Fibroblast of skin of scalp (primary cell): ENCODE results near the gene WSCD2.

Experiments
- DNase-seq: peaks from one replicate; pipeline ENCODE4 v3.0.0-alpha.2; 2013

Gene WSCD2

GRCh38 chr12:108128221-108129016 is 669 bp upstream of the WSCD2 start:
- DNase-seq, result no peak

GRCh38 chr12:108131035-108131434 is 1.9 kb downstream of the WSCD2 start:
- no peak for DNase-seq

- DNase-seq, result no peak
Observed at GRCh38 chr12:108131657-108132126, 2.6 kb downstream of the WSCD2 start.

GRCh38 chr12:108133482-108133881 is 4.4 kb downstream of the WSCD2 start:
- DNase-seq, result no peak

- DNase-seq, result no peak
Observed at GRCh38 chr12:108134744-108135143, 5.7 kb downstream of the WSCD2 start.

- DNase-seq, result no peak
Observed at GRCh38 chr12:108135627-108136026, 6.5 kb downstream of the WSCD2 start.

- no peak for DNase-seq
Observed at GRCh38 chr12:108136697-108137096, 7.6 kb downstream of the WSCD2 start.

- no peak for DNase-seq
Observed at GRCh38 chr12:108139454-108139853, 10.4 kb downstream of the WSCD2 start.

- DNase-seq, result no peak
Observed at GRCh38 chr12:108140501-108140900, 11.4 kb downstream of the WSCD2 start.

- DNase-seq, result no peak
Observed at GRCh38 chr12:108141600-108142130, 12.6 kb downstream of the WSCD2 start.

- DNase-seq, result no peak
Observed at GRCh38 chr12:108143144-108143543, 14.1 kb downstream of the WSCD2 start.

- DNase-seq, result no peak
Observed at GRCh38 chr12:108144080-108144479, 15.0 kb downstream of the WSCD2 start.

GRCh38 chr12:108145011-108145410 is 15.9 kb downstream of the WSCD2 start:
- no peak for DNase-seq

GRCh38 chr12:108146035-108146893 is 17.2 kb downstream of the WSCD2 start:
- DNase-seq, result no peak

GRCh38 chr12:108147279-108147678 is 18.2 kb downstream of the WSCD2 start:
- DNase-seq, result no peak

- no peak for DNase-seq
Observed at GRCh38 chr12:108148521-108149074, 19.5 kb downstream of the WSCD2 start.

GRCh38 chr12:108150436-108150835 is 21.3 kb downstream of the WSCD2 start:
- DNase-seq, result no peak

GRCh38 chr12:108151533-108152169 is 22.6 kb downstream of the WSCD2 start:
- no peak for DNase-seq

GRCh38 chr12:108152170-108152538 is 23.1 kb downstream of the WSCD2 start:
- no peak for DNase-seq

- no peak for DNase-seq
Observed at GRCh38 chr12:108156717-108157116, 27.6 kb downstream of the WSCD2 start.

- DNase-seq, result no peak
Observed at GRCh38 chr12:108157870-108158459, 28.9 kb downstream of the WSCD2 start.

- no peak for DNase-seq
Observed at GRCh38 chr12:108162207-108162606, 33.1 kb downstream of the WSCD2 start.
